ENCODE measurements around the gene POU6F2.
"Not testable (repeated sequence)": the region's sequence is repeated elsewhere in the genome, so short reads cannot be mapped to it uniquely, and the experiment has no call there.

POU6F2 gene

DNA sequence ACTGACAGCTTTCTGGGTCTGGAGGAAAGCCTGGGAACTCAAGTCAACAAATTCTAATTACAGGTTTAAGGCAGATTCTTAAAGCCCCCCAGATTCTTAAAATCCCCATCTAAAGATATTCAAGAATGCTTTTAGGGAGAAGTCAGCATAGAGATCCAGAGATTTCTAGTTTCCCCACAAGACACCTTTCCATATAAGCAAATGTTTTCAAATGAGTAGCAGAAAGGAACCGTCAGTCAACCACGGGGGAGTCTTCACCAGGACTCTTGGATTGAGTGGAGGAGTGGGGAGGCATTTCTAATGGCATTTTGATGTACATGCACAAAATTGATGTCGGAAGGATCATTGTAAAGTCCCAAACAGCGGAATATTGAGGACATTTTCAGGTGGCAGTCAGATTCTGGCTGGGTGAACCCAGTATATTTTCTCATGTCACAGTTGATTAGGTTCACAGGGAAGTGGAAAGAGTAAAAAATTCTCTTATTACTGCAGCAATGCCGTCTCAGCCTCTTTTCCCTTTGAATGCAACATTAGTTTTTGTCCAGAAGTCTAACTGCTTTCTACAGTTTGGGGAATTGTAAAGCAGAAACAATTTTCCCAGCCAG, 396.8 kb downstream of the POU6F2 start:
- no peak for DNase-seq

DNA sequence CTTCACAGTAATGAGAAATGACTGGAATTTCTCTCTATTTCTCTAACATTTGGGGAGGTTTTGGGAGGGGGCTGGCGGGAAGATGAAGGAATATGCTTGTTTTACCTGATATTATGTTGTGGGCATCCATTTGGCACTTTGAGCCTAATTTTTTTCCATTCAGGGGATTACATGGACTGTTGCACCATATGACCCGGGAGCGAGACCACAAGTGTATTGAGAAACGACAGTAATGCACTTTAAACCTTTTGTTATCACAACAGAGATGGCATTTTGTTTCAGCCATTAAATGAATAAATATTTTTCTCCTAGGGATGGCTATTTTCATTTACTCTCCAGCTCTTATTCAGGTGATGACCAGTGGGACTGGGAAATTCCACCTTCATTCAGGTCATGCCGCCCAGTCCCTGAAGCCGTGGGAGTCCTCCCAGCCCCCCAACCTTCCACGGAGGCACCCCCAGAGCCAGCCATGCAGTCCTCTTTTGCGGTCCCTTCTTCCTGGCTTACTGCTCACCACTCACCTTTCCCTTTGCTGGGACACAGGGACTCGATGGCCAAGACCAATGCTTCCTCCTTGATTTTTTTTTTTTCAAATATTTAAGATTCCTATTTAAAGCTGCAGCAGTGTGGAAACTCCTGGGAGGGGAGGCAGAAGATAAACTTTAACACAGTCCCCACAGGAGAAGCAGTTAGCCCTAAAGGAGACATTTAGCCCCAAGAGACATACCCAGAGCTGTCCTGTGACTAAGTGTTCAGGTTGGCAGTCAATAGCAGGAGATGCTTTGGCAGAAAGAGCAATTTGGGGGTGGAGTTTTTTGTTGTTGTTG, 397.6 kb downstream of the POU6F2 start:
- DNase-seq: no peak

DNA sequence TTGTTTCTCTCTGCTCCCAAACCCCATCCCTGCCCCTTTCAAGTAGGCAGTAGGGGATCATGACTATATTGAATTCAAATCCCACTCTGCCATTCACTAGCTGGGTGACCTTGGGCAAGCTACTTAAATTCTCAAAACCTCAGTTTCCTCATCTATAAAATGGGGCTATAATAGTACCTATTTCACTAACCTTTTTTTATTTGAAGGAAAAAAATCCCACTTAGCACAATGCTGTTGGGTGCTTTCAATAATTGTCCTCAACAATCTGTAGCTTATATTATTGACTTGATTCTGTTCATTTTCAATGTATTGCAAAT, 398.1 kb downstream of the POU6F2 start:
- no peak for DNase-seq

DNA sequence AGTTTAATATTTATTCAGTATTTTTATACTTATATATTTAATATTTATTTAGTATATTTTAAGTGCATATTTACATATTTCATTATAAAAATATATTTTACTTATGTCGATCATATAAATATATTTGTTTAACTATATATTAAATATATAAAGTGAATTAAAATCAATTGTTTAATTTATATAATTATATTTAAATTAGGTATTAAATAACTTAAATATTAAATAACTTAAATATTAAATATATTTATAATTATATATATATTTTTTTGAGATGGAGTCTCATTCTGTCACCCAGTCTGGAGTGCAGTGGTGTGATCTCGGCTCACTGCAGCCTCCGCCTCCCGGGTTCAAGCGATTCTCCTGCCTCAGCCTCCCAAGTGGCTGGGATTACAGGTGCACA, 399.2 kb downstream of the POU6F2 start:
- not testable (repeated sequence) for DNase-seq

DNA sequence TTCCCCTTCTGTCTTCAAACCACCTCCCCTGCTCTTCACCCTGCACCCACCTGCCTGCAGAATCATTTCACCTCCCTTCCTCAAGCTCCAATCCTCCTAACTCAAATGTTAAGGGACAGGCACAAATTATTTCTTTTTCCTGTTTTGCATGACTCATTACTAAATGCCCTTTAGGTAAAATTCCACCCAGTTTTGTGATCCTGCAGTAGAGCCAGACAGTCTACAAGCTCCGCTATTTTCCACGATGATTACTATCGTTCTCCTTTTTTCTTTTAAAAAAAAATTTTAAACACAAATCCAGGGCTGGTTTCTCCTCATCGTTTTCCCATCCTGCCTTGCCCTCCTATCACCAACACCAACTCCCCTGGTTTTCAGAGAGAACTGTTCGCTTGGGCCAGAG, 401.7 kb downstream of the POU6F2 start:
- DNase-seq: no peak

DNA sequence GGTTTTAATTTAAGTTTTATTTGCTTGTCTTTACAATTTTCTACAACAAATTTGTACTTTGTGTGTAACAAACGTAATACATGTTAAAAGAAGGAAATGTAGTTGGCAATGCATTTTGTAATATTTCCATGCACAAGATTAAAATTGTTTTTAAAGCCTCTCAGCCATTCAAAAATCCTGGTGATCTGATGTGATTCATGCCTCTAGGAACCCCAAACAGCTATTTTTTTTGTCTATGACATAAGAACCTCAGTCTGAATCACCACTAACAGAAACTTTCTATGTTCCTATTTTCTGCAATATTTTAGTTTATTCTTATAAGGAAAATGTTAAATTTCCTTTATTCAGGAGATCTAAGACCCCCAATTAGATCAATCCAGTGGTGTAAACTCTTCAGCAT, 405.4 kb downstream of the POU6F2 start:
- no peak for DNase-seq

DNA sequence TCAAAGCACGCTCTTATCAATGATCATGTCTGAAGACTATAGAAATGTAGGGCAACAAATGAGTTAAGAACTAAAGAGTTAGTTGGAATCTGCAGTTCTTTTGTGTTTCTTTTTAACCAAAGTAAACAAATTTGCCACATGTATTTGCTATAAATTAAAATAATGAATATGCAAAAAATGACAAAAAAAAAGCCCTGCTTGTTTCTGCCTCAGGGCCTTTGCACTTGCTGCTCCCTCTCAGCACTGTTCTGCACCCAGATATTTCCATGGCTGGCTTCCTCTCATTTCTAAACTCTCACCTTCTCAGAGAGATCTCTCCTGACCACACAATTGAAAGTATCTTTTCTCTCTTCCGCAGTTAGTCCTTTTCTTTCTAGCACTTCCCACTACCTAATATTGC, 406.7 kb downstream of the POU6F2 start:
- DNase-seq: no peak

DNA sequence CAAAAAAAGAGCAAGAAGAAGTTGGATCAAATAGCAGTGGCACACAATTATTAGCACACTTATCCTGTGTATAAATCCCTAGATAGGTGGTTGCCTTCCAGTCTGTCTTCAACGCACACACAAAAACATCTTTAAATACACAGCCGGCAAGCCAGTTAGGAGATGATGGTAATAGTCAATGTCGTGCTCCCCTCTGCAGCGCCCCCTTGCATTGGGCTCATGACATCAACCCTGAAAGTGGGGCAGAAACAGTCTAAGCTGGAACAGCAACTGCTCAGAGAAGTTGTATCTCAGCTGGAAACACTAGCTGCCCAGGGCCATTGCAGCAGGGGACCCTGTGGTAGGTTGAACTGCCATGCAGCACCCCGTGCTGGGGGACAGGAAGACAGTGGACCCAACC, 409.0 kb downstream of the POU6F2 start:
- DNase-seq: no peak

DNA sequence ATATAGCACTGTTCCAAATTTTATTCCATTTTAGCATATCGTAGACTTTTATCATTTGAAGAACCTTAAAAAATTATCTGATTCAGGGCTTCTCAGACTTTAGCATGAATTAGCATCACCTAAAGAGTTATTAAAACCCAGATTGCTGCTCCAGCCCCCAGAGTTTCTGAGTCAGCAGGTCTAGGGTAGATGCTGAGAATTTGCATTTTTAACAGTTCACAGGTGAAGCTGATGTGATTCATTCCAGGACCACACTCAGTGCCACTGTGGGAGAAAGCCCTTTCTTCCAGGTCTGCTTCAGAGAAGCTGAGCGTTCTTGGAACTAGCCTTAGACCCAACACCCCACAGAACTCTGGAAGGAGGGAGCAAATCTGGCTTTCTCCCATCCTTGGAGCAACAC, 414.4 kb downstream of the POU6F2 start:
- peak; percentile 3 for DNase-seq

DNA sequence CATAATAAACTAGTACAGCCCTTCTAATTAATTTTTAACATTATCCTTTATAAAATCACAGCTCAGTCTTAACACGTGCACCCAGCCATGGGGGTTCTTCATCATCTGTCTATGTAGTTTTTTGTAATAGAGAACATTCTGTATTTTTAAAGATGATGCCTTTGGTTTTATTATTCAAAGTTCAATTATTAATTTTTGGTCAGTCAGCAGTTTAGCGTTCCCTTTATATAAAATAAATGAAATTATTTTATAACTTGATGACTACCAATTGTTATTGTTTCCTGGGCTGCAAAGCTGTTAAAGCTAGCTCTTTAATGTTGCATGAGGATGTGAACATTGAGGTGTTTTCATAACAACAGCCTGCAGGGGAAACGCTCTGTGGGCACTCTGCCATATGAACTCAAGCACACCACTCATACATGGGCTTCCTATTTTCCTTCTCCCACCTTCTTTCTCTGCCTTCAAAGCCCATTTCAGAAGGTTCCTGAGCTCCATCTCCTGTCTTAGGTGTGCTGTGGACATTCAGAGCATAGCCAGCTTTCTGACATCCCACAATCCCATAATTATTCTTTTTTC, 416.5 kb downstream of the POU6F2 start:
- DNase-seq: no peak

DNA sequence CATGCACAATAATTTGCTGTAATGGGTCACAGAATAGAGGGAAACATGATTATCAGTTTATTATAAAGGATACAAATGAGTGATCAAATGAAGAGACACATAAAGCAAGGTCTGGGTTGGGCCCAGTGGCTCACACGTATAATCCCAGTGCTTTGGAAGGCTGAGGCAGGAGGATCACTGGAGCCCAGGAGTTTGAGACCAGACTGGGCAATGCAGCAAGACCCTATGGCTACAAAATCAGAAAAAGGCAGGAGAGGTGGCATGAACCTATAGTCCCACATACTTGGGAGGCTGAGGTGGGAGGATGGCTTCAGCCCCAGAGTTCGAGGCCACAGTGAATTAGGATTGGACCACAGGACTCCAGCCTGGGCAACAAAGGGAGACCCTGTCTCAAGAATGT, 421.7 kb downstream of the POU6F2 start:
- no peak for DNase-seq

DNA sequence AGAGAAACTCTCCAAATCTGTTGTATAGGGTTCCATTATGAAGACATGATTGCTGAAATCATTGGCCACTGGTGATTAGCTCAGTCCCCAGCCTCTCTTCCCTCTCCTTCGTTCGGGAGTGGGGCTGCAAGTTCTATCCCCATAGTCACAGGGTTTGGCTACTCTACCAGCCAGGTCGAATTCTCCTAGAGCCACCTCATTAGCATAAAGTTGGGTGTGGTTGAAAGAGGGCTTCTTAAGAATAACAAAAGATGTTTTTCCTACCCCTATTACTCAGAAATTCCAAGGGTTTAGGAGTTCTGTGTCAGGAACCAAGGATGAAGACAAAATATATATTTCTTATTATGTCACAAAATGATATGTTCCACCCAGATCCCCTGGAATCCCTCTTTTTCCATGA, 422.3 kb downstream of the POU6F2 start:
- no peak for DNase-seq

DNA sequence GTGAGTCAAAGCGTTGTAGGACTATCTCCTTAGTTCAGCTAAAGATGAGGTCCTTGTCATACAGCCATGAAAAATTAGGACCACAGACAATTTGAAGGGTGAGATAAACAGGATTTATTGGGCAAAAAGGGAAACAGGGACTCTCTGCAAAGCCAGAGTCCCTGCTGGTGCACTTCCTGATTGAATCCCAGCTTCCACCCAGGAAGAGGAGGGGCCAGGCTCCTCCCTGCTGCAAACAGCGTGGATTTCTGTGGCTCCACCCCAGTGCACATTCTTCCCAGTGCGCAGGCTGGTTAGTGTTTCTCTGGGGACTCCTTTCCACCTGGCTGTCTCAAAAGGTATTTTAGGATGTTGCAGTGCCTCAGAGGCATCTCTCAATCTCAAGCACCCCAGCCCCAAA, 423.1 kb downstream of the POU6F2 start:
- no peak for DNase-seq

DNA sequence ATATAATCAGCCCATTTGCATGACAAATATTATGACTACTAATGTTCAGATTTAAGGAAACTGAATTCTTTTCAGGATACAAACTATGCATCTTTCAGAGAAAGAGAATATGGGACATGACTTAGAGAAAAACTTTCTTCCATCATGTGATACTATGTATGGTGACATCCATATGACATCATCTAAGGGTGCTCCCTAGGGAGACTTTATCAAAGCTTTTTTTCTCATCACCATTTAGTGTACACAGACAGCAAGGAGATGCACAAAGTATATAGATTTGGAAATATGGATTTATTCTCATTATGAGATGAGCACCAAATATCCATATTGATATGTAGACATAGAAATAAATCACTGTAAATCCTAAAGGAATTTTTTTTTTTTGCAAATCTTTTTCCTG, 424.3 kb downstream of the POU6F2 start:
- DNase-seq: no peak

DNA sequence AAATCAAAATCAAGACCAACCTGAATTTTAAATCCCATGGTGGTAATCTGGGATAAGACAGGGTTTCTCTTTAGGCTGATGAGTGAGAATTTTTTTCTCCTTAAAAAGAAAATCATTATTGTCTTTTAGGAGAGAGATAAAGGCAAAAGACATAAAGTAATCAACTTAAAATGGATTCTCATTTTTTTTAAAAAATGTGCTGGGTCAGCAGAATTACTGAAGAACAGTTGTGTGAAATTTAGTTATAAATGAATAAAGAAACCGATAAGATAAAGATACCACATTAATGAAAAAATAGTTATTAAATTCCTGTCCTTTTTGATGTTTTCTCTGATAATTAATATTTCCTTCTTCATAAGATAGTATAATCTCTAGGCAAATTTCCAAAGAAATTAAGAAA, 427.2 kb downstream of the POU6F2 start:
- DNase-seq: no peak

DNA sequence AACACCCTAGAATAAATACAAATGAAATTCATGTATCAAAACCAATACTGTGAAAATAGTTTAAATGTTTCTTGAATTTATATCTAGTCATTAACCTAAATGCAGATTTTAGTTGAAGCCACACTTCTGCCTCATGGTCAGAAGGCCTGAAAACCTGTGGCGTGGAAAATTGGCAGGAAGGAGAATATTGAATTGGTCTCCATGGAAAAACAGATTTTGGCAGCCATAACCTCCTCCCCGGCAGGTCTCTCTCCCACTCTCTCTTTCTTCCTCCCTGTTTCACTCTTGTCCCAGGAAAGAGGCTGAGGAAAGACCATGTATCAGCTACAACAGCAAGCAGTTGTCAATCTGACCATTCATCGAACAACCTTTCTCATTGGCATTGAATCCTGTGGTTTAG, 427.9 kb downstream of the POU6F2 start:
- DNase-seq: no peak

DNA sequence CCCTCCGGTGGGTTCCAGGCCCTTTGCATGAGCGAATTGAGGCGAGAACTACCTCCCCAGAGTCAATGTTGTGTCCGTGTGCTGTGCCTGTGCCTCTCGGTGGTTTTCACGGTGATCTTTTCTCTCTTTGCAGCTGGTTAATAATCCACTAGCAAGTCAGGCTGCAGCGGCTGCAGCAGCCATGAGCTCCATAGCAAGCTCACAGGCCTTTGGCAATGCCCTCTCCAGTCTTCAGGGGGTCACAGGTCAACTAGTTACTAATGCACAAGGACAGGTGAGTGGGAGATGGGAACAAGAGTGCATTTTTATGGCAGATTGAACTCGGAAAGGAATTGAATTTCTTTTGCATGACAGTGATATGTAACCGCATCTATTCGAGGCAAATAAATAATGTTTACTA, 428.8 kb downstream of the POU6F2 start:
- DNase-seq: no peak

DNA sequence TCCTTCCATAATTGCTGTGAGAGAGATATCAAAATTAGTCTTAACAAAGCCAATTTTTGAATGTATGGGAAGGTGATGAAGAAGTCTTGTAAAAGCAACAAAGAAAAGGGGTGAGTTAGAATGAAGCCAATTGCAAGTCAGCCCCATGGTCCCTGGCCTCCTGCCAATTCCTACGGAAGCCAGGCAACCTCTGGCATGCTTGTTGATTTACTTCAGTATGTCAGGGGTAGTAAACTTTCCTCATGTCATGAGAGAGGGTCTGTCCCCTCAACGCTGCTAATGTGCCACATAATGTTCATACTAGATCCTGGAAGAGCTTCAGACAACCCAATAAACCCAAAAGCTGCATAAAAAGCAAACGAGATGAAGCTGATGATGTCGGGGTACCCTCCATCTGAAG, 429.4 kb downstream of the POU6F2 start:
- no peak for DNase-seq

DNA sequence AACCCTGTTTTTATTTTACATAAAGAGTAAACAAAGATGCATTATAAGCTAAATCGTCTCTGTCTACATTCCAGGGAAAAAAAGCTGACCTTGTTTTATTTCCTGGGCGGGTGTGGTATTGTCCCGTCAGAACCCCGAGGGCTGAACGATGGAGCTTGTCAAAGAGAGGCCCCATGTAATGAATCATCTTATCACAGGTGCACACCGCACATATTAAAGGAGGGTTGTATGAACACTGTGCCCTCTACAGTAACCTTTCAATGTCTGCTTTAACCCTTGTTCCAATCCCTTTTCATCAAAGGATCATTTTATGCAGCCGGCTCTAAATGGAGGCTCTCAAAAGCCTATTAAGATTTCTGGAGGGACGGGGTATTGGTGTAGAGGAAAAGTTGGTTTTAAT, 430.0 kb downstream of the POU6F2 start:
- DNase-seq: no peak

DNA sequence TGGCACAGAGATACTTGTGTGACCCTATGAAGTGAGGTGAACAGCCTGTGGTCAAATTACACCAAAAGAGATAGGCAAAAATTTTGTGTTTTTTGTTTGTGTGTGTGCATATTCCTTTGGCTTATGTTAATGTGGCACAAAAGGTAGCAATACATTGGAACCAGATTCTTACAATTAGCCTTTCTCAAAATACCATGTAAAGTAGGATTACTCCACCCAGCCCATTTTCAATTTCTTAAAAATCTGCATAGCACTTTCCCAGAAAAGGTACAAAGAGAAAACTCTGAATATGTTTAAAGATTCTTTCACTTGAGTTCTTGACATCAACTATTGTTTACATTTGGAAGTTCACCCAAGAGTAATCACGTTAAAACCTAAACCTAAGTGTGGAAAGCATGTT, 431.2 kb downstream of the POU6F2 start:
- DNase-seq: no peak

DNA sequence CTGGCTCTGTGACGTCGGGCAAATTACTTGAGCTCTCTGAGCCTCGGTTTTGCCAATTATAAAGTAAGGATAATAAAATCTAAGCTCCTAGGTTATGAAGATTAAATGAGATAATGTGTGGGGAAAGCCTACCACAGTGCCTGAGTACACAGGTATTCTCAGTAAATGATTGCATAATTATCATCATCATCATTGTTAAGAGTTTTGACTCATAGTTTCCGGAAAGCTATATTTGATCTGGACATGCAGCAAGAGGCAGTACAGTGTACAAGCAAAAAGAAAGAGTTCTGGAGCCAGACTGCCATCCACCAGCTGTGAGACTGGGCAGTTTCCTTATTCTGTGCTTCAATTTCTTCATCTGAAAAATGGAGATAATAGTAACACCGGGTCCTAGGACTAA, 432.9 kb downstream of the POU6F2 start:
- no peak for DNase-seq

DNA sequence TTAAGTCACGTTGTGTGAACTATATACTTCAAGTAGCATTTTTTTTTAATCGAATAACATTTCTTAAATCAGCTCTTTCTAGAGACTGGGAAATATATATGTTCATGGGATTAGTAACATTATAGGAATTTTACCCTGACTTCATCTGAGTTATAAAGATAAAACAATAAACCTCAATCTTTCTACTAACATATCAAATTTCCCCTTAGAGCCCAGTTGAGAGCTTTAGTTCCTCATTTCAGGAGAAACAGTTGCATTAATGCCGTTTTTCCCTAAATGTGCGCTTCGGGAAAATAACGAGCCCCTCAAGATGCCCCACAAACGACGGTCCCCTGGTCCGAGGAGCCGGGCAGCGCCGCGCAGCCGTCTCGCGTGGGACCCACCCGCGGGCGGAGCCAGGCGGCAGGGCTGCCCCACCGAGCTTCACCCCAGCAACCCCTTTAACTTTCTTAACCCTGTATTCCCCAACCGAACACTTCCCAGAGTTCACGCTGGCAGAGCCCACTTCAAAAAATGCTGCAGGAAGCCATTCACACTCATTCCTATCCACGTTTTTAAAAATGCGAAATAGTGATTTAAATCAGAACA, 436.0 kb downstream of the POU6F2 start:
- DNase-seq: no peak

DNA sequence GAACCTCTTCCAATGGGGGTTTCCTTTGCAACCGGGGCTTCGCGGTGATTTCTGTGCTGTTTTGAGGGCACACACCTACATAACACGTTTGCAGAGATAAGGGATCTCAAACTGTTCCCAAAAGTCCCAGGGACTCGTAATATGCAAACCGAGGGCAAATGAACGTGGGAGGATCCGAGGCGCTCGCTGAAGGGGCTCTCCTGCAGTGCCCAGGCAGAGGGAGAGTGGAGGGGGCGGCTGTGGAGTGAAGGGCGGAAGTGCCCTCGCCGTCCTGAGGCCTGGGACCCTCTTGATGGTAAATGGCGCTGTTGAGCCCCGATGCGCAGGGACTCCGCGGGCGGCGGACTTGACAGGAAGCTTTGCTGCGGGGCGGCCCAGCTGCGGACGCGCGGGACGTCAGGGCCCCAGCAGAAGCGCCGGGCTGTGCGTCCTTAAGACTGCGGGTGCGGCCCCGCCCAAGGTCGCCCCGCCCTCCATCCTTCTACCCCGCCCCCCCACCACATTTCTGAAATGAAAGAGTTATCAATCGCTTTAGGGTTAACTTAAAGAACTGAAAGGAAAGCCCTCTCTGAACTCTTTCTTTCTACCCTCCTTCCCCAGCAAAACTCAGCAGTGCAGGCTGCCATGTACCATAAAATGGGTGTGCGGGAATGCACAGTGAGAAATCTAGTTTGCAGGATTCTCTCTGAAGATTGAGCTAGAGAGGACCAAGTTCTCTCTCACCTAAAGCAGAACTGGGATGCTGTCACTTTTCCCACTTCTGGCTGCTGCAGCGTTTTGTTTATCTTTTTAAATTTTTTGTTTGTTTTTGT, 436.7 kb downstream of the POU6F2 start:
- DNase-seq: peak; percentile 47
